ENCODE results near the gene HSPA13.

DNA sequence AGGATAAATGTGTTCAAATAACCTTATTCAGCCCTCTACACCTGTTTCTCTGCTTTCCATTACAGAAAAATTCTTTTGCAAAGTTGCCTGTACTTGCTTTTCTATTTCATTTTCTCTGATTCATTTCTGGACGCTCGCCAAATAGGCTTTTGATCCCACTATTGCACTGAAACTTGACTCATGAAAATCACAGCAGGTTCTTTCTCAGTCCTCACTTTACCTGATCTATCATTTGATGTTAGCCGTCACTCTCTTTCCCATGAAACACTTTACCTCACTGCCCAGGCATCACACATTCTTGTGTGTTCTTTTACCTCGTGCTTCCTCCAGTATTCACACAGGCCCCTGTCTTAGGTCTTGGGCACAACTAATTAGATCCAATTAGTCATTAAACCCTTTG, 26.2 kb downstream of the HSPA13 start:
- TF ChIP-seq EZH2 (IDR thresholded peaks at IDR 0.05) (no peak), POLR2AphosphoS5 (IDR thresholded peaks at IDR 0.05; ENCODE audit: borderline replicate concordance, low read depth, low read length) (no peak), FOXP2 (optimal IDR thresholded peaks at IDR 0.05; ENCODE audit: control extremely low read depth, extremely low read length, insufficient read depth) (no peak)

Data from SK-N-MC (cell line).